Smooth muscle cell (in vitro differentiated cells): Measurements from ENCODE around the gene CCDC152. TPM values are rescaled to one million over a fixed set of nuclear protein-coding genes. Genes with fewer than 3 reads are reported as not detected.

Experiments
- DNase-seq: peaks from one replicate; lab custom pipeline; 2025; ENCODE audit not compliant: unreplicated experiment; lab: John Stamatoyannopoulos, UW
- H2AFZ ChIP-seq: fragments of 200-600 bp; sonication (generic); 2 replicates; pipeline ENCODE4 v1.6.0; 2016; ENCODE audit warnings: antibody characterized with exemption, low read depth, mild to moderate bottlenecking
- H3F3A ChIP-seq: fragments of 200-600 bp; sonication (generic); 2 replicates; pipeline ENCODE4 v1.6.0; 2017; ENCODE audit warnings: antibody characterized with exemption, low read depth
- H3K27ac ChIP-seq: fragments of 200-600 bp; sonication (generic); 2 replicates; pipeline ENCODE4 v1.5.1; 2016; ENCODE audit warnings: low read depth, mild to moderate bottlenecking
- H3K27me3 ChIP-seq: fragments of 200-600 bp; sonication (generic); 2 replicates; pipeline ENCODE4 v1.6.1; 2016; ENCODE audit warnings: low read depth, mild to moderate bottlenecking
- H3K36me3 ChIP-seq: fragments of 200-600 bp; sonication (generic); 2 replicates; pipeline ENCODE4 v1.5.1; 2016; ENCODE audit warnings: low read depth
- H3K4me1 ChIP-seq: fragments of 200-600 bp; sonication (generic); 2 replicates; pipeline ENCODE4 v1.5.1; 2016; ENCODE audit warnings: low read depth
- H3K4me2 ChIP-seq: fragments of 200-600 bp; sonication (generic); 2 replicates; pipeline ENCODE4 v1.6.0; 2016; ENCODE audit warnings: mild to moderate bottlenecking
- H3K4me3 ChIP-seq: fragments of 200-600 bp; sonication (generic); 2 replicates; pipeline ENCODE4 v1.5.1; 2016; ENCODE audit warnings: mild to moderate bottlenecking
- H3K79me2 ChIP-seq: fragments of 200-600 bp; sonication (generic); 2 replicates; pipeline ENCODE4 v1.6.0; 2016; ENCODE audit warnings: low read depth, mild to moderate bottlenecking
- H3K9ac ChIP-seq: fragments of 200-600 bp; sonication (generic); 2 replicates; pipeline ENCODE4 v1.6.0; 2016; ENCODE audit warnings: low read depth
- H3K9me3 ChIP-seq: fragments of 200-600 bp; sonication (generic); replicated peaks from 2 replicates; pipeline ENCODE4 v1.5.1; 2016; ENCODE audit warnings: low read depth
- H4K20me1 ChIP-seq: fragments of 200-600 bp; sonication (generic); 2 replicates; pipeline ENCODE4 v1.6.0; 2016; ENCODE audit warnings: low read depth
- WGBS: methylation state at CpG from one replicate; pipeline ENCODE4 v1.1.7; 2016; ENCODE audit warnings: low lambda C conversion rate; 5-methylcytosine and 5-hydroxymethylcytosine counted together
- polyA plus RNA-seq: library from polyadenylated mRNA; unstranded; fragments of >200 nt; fragmentation: Nextera tagmentation; extraction: Ambion mirVana; gene quantifications from 2 replicates; pipeline ENCODE4 v1.2.1, GENCODE V29; 2016
- total RNA-seq: library from RNA; depleted of rRNA; stranded (reverse); fragments of >200 nt; gene quantifications from 2 replicates; pipeline ENCODE4 v1.2.3, GENCODE V29; 2014
- TF ChIP-seq, protein P1 (sequence below): fragments of 200-600 bp; sonication (generic); IDR thresholded peaks from 2 replicates; pipeline ENCODE4 v1.5.1; 2017; ENCODE audit warnings: borderline replicate concordance, mild to moderate bottlenecking, antibody characterized with exemption; ENCODE audit not compliant: insufficient read depth, poor library complexity, severe bottlenecking

Gene CCDC152
- 0.18 and 1.6 TPM in 2 replicates for total RNA-seq
- polyA plus RNA-seq = 0.98 and 1.4 TPM in 2 replicates

GRCh38 chr5:42756606-42757601 is at the start of gene CCDC152:
Gene CCDC152 (plus strand): TSS chr5:42756818. CDS start chr5:42759122, 2,304 bp downstream.
- no peaks in the 10 kb centered on the region for H3K27me3 ChIP-seq
- H3K9ac ChIP-seq = no peak within 1 kb of the TSS
- H3K4me2 ChIP-seq = peak within 1 kb of the TSS; percentile 78
- TF ChIP-seq, protein P1, sequence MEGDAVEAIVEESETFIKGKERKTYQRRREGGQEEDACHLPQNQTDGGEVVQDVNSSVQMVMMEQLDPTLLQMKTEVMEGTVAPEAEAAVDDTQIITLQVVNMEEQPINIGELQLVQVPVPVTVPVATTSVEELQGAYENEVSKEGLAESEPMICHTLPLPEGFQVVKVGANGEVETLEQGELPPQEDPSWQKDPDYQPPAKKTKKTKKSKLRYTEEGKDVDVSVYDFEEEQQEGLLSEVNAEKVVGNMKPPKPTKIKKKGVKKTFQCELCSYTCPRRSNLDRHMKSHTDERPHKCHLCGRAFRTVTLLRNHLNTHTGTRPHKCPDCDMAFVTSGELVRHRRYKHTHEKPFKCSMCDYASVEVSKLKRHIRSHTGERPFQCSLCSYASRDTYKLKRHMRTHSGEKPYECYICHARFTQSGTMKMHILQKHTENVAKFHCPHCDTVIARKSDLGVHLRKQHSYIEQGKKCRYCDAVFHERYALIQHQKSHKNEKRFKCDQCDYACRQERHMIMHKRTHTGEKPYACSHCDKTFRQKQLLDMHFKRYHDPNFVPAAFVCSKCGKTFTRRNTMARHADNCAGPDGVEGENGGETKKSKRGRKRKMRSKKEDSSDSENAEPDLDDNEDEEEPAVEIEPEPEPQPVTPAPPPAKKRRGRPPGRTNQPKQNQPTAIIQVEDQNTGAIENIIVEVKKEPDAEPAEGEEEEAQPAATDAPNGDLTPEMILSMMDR = no peak
- no peaks in the 10 kb centered on the region for H4K20me1 ChIP-seq
- peak within 1 kb of the TSS; percentile 34 for H3K4me3 ChIP-seq
- H3K9me3 ChIP-seq = no peaks in the 10 kb centered on the region
- H2AFZ ChIP-seq = peak within 1 kb of the TSS; percentile 71
- H3K36me3 ChIP-seq = no peaks in the 10 kb centered on the region
- H3K4me1 ChIP-seq = no peaks in the 10 kb centered on the region
- H3F3A ChIP-seq = no peaks in the 10 kb centered on the region
- 48% methylated on average over 35 of the region's 35 CpGs for WGBS
- DNase-seq = no peak
- H3K27ac ChIP-seq = no peak within 1 kb of the TSS
- H3K79me2 ChIP-seq = no peaks in the 10 kb centered on the region

- Histone ChIP-seq H3K27me3 (no peaks in the 10 kb centered on the region), H3K36me3 (no peaks in the 10 kb centered on the region), H3K79me2 (no peaks in the 10 kb centered on the region), H3K4me3 (no peak overlapping the region), H3K4me2 (no peak overlapping the region), H3K9ac (no peak overlapping the region), H3F3A (no peaks in the 10 kb centered on the region), H3K9me3 (no peaks in the 10 kb centered on the region), H3K27ac (no peak overlapping the region), H3K4me1 (no peaks in the 10 kb centered on the region), H4K20me1 (no peaks in the 10 kb centered on the region), H2AFZ (no peak overlapping the region)
- no peak for DNase-seq
- WGBS = 63% methylated on average over 3 of the region's 3 CpGs
- TF ChIP-seq, protein P1 = no peak
These were observed 40.8 kb upstream of the CCDC152 start for GRCh38 chr5:42715785-42716184.

- no peaks in the 10 kb centered on the region for H4K20me1 ChIP-seq
- 93% methylated on average over 4 of the region's 4 CpGs for WGBS
- H3K9ac ChIP-seq = no peak overlapping the region
- H3K27me3 ChIP-seq = no peaks in the 10 kb centered on the region
- DNase-seq = no peak
- H3K36me3 ChIP-seq = no peaks in the 10 kb centered on the region
- H3K27ac ChIP-seq = no peak overlapping the region
- no peaks in the 10 kb centered on the region for H3F3A ChIP-seq
- no peaks in the 10 kb centered on the region for H3K4me1 ChIP-seq
- H3K4me3 ChIP-seq = no peak overlapping the region
- H2AFZ ChIP-seq = no peak overlapping the region
- no peaks in the 10 kb centered on the region for H3K9me3 ChIP-seq
- no peak overlapping the region for H3K4me2 ChIP-seq
- TF ChIP-seq, protein P1 = no peak
- H3K79me2 ChIP-seq = no peaks in the 10 kb centered on the region
These were observed 38.0 kb upstream of the CCDC152 start for GRCh38 chr5:42718591-42718990.

DNA sequence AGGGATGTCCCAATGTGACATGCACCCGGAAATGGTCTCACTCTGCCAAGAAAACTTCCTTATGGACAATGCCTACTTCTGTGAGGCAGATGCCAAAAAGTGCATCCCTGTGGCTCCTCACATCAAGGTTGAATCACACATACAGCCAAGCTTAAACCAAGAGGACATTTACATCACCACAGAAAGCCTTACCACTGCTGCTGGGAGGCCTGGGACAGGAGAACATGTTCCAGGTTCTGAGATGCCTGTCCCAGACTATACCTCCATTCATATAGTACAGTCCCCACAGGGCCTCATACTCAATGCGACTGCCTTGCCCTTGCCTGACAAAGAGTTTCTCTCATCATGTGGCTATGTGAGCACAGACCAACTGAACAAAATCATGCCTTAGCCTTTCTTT is 37.6 kb upstream of the CCDC152 start:
- H3K36me3 ChIP-seq = no peaks in the 10 kb centered on the region
- H4K20me1 ChIP-seq = no peaks in the 10 kb centered on the region
- 96% methylated on average over 2 of the region's 2 CpGs for WGBS
- no peak for DNase-seq
- no peak overlapping the region for H3K27ac ChIP-seq
- H3K9ac ChIP-seq = no peak overlapping the region
- no peaks in the 10 kb centered on the region for H3K79me2 ChIP-seq
- no peaks in the 10 kb centered on the region for H3K27me3 ChIP-seq
- H3F3A ChIP-seq = no peaks in the 10 kb centered on the region
- no peaks in the 10 kb centered on the region for H3K4me1 ChIP-seq
- TF ChIP-seq, protein P1 = no peak
- no peak overlapping the region for H3K4me2 ChIP-seq
- H3K9me3 ChIP-seq = no peaks in the 10 kb centered on the region
- no peak overlapping the region for H2AFZ ChIP-seq
- no peak overlapping the region for H3K4me3 ChIP-seq
